Activated CD4-positive, alpha-beta T cell treated with anti-CD3 and anti-CD28 coated beads for 24 hours (primary cell): ENCODE measurements around the gene TRPC6.
"Not testable (repeated sequence)": the region's sequence is repeated elsewhere in the genome, so short reads cannot be mapped to it uniquely, and the experiment has no call there.

Experiments used
- DNase-seq, 2 donors: peaks; one replicate each; pipeline ENCODE4 v3.0.0-alpha.2; 2020; ENCODE audit warnings: low read depth in 2 of 2

The TRPC6 gene

GRCh38 chr11:101448881-101449442 is 134.8 kb downstream of the TRPC6 start:
- no peak for DNase-seq

GRCh38 chr11:101446726-101447125 is 137.1 kb downstream of the TRPC6 start:
- DNase-seq, result no peak

GRCh38 chr11:101446238-101446637 is 137.6 kb downstream of the TRPC6 start:
- no peak for DNase-seq

- DNase-seq, result no peak
Measured at GRCh38 chr11:101445761-101446160, 138.0 kb downstream of the TRPC6 start.

GRCh38 chr11:101444851-101445250 is 139.0 kb downstream of the TRPC6 start:
- no peak for DNase-seq

GRCh38 chr11:101444164-101444563 is 139.6 kb downstream of the TRPC6 start:
- DNase-seq, result no peak

- DNase-seq, result no peak
Measured at GRCh38 chr11:101442936-101443521, 140.8 kb downstream of the TRPC6 start.

GRCh38 chr11:101442171-101442570 is 141.6 kb downstream of the TRPC6 start:
- no peak for DNase-seq

- DNase-seq, result no peak
Measured at GRCh38 chr11:101441747-101442146, 142.1 kb downstream of the TRPC6 start.

GRCh38 chr11:101439488-101439887 is 144.3 kb downstream of the TRPC6 start:
- DNase-seq, result no peak

- not testable (repeated sequence) for DNase-seq
Measured at GRCh38 chr11:101438708-101439107, 145.1 kb downstream of the TRPC6 start.

- DNase-seq, result no peak
Measured at GRCh38 chr11:101438126-101438525, 145.7 kb downstream of the TRPC6 start.

- DNase-seq, result no peak
Measured at GRCh38 chr11:101436511-101437142, 147.2 kb downstream of the TRPC6 start.

- no peak for DNase-seq
Measured at GRCh38 chr11:101435408-101435973, 148.3 kb downstream of the TRPC6 start.

- no peak for DNase-seq
Measured at GRCh38 chr11:101434026-101434643, 149.7 kb downstream of the TRPC6 start.

- no peak for DNase-seq
Measured at GRCh38 chr11:101433151-101433550, 150.7 kb downstream of the TRPC6 start.

- no peak for DNase-seq
Measured at GRCh38 chr11:101429703-101430540, 153.9 kb downstream of the TRPC6 start.

- no peak for DNase-seq
Measured at GRCh38 chr11:101428918-101429317, 154.9 kb downstream of the TRPC6 start.

- DNase-seq, result no peak
Measured at GRCh38 chr11:101407324-101407723, 176.5 kb downstream of the TRPC6 start.
